ENCODE data around the gene PLD5. TPM values are rescaled to one million over a fixed set of nuclear protein-coding genes. Genes with fewer than 3 reads are reported as not detected.

Gene PLD5
- polyA plus RNA-seq, 3 donors: not detected

DNA sequence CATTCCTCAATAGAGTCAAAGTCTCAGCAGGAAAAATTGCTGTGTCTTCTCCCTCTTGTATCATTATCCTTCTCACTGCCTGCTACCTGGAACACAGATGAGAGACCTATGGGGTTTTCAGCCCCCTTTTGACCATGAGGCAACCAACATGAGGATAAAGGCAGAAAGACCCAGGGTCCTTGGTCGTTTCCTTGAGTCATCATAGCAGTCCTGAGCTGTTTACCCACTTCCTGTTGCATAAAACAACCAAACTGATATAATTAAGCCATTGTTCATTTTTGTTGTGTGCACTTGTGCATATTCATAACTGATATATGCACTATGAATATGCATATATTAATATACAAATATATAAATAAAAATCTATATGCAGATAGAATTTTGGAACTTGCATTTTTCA, 337.3 kb downstream of the PLD5 start:
- no CpG with 5 or more reads among the region's 1 CpG for WGBS (ENCODE audit: insufficient coverage)
- no peaks in the 10 kb centered on the region for H3K27me3 ChIP-seq (ENCODE audit: control insufficient read depth in 2 of 2, insufficient read depth in 2 of 2, low read length in 2 of 2)
- peak in 1 of 3 donors; percentile 44 for DNase-seq
- no peaks in the 10 kb centered on the region for H3K79me2 ChIP-seq (ENCODE audit: insufficient read depth, low read length)
- TF ChIP-seq, protein P1, sequence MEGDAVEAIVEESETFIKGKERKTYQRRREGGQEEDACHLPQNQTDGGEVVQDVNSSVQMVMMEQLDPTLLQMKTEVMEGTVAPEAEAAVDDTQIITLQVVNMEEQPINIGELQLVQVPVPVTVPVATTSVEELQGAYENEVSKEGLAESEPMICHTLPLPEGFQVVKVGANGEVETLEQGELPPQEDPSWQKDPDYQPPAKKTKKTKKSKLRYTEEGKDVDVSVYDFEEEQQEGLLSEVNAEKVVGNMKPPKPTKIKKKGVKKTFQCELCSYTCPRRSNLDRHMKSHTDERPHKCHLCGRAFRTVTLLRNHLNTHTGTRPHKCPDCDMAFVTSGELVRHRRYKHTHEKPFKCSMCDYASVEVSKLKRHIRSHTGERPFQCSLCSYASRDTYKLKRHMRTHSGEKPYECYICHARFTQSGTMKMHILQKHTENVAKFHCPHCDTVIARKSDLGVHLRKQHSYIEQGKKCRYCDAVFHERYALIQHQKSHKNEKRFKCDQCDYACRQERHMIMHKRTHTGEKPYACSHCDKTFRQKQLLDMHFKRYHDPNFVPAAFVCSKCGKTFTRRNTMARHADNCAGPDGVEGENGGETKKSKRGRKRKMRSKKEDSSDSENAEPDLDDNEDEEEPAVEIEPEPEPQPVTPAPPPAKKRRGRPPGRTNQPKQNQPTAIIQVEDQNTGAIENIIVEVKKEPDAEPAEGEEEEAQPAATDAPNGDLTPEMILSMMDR (IDR thresholded peaks at IDR 0.05): no peak
- H3K4me1 ChIP-seq (ENCODE audit: control insufficient read depth in 1 of 2, insufficient read depth in 2 of 2, low read length in 2 of 2): peaks cover 5 to 6% of the 10 kb centered on the region in 2 donors
- H3K9ac ChIP-seq (ENCODE audit: insufficient read depth, low read length, poor library complexity, severe bottlenecking): no peak overlapping the region
- Mint-ChIP-seq H3K4me3 (no peak overlapping the region), H3K4me1 (peaks cover 12% of the 10 kb centered on the region), H3K9me3 (peaks cover 0 to 5% (median 3%) of the 10 kb centered on the region in 7 donors), H3K36me3 (no peaks in the 10 kb centered on the region), H3K27me3 (ENCODE audit: low read depth in 3 of 3) (peaks cover 0 to 2% (median 1%) of the 10 kb centered on the region in 3 donors), H3K27ac (peak overlapping the region in 3 of 7 donors; percentile 23 to 79 (median 49))
- intact Hi-C loops (cut with micrococcal nuclease): no loop called here
- H2AFZ ChIP-seq (ENCODE audit: insufficient read depth, low read depth, low read length, poor library complexity, severe bottlenecking): no peak overlapping the region
- no peak overlapping the region for H3K4me3 ChIP-seq (replicated peaks in 1 of 3; ENCODE audit: low read depth in 2 of 3, low read length in 3 of 3)
- H3K4me2 ChIP-seq (replicated peaks; ENCODE audit: extremely low read depth, low read length, poor library complexity, severe bottlenecking): peak overlapping the region; percentile 21
- no peaks in the 10 kb centered on the region for H3K9me3 ChIP-seq (replicated peaks in 1 of 2; ENCODE audit: control insufficient read depth in 1 of 2, insufficient read depth in 1 of 2, low read length in 2 of 2)
- no peak overlapping the region for H3K27ac ChIP-seq (ENCODE audit: low read depth in 1 of 2, low read length in 2 of 2)
- no peaks in the 10 kb centered on the region for H3K36me3 ChIP-seq (replicated peaks in 1 of 2; ENCODE audit: control insufficient read depth in 1 of 2, insufficient read depth in 2 of 2, low read length in 2 of 2)
- no peaks in the 10 kb centered on the region for H4K20me1 ChIP-seq (ENCODE audit: insufficient read depth, low read length)

DNA sequence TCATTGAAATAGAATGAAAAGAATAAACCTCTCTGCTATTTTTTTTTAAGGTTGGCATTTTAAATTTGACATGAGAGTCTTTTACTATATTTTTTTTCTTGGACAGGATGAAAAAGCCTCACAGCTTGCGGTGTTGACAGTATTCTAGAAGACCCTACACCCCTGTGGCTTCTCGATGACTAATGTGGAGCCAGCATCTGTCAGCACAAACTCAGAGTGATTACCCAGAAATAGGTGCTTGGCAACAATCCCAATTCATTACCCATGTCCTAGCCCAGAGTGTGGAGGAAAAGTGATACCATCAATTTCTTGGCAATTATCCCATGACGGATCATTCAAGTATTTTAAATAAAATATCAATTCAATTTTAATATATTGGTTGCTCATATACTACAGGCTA, 338.8 kb downstream of the PLD5 start:
- Histone ChIP-seq H4K20me1 (ENCODE audit: insufficient read depth, low read length) (no peaks in the 10 kb centered on the region), H3K27me3 (ENCODE audit: control insufficient read depth in 2 of 2, insufficient read depth in 2 of 2, low read length in 2 of 2) (no peaks in the 10 kb centered on the region), H3K79me2 (ENCODE audit: insufficient read depth, low read length) (no peaks in the 10 kb centered on the region), H3K4me2 (replicated peaks; ENCODE audit: extremely low read depth, low read length, poor library complexity, severe bottlenecking) (no peak overlapping the region), H3K4me3 (replicated peaks in 1 of 3; ENCODE audit: low read depth in 2 of 3, low read length in 3 of 3) (no peak overlapping the region), H3K27ac (ENCODE audit: low read depth in 1 of 2, low read length in 2 of 2) (no peak overlapping the region), H3K9me3 (replicated peaks in 1 of 2; ENCODE audit: control insufficient read depth in 1 of 2, insufficient read depth in 1 of 2, low read length in 2 of 2) (no peaks in the 10 kb centered on the region), H3K9ac (ENCODE audit: insufficient read depth, low read length, poor library complexity, severe bottlenecking) (no peak overlapping the region), H2AFZ (ENCODE audit: insufficient read depth, low read depth, low read length, poor library complexity, severe bottlenecking) (no peak overlapping the region), H3K36me3 (replicated peaks in 1 of 2; ENCODE audit: control insufficient read depth in 1 of 2, insufficient read depth in 2 of 2, low read length in 2 of 2) (no peaks in the 10 kb centered on the region), H3K4me1 (ENCODE audit: control insufficient read depth in 1 of 2, insufficient read depth in 2 of 2, low read length in 2 of 2) (peaks cover 5 to 6% of the 10 kb centered on the region in 2 donors)
- DNase-seq: no peak
- Mint-ChIP-seq H3K4me1 (peaks cover 12% of the 10 kb centered on the region), H3K4me3 (no peak overlapping the region), H3K27me3 (ENCODE audit: low read depth in 3 of 3) (peaks cover 0 to 3% (median 1%) of the 10 kb centered on the region in 3 donors), H3K36me3 (no peaks in the 10 kb centered on the region), H3K27ac (no peak overlapping the region), H3K9me3 (peaks cover 0 to 3% (median 3%) of the 10 kb centered on the region in 7 donors)
- intact Hi-C loops (cut with micrococcal nuclease): no loop called here
- TF ChIP-seq, protein P1 (IDR thresholded peaks at IDR 0.05): no peak
- no CpG with 5 or more reads among the region's 3 CpGs for WGBS (ENCODE audit: insufficient coverage)
